H1 (cell line): ENCODE measurements around the gene LCA5L. TPM values are rescaled to one million over a fixed set of nuclear protein-coding genes. Genes with fewer than 3 reads are reported as not detected.

Experiments used
- CTCF ChIA-PET: fragments of 300-600 bp; sonication (Branson Sonifier 250); formaldehyde crosslinking; loops from one replicate; lab custom pipeline; 2021; ENCODE audit not compliant: partially characterized antibody; lab: Charles Lee
- POLR2A ChIA-PET: fragments of 300-600 bp; sonication (Branson Sonifier 250); formaldehyde crosslinking; loops from one replicate; lab custom pipeline; 2021; ENCODE audit warnings: inconsistent platforms; ENCODE audit not compliant: partially characterized antibody; lab: Charles Lee
- DNase-seq, 2 experiments: peaks; one replicate each; pipeline versions ENCODE4 v3.0.0 to v3.0.0-alpha.2; 2010 to 2022; ENCODE audit warnings: low spot score in 2 of 2, low read depth in 1 of 2, mixed read lengths in 1 of 2
- FAIRE-seq: peaks from 2 replicates; lab custom pipeline; 2011; peaks lifted over from hg19 to GRCh38; lab: Jason Lieb, UNC
- H2AFZ ChIP-seq: 2 replicates; pipeline ENCODE4 v1.8.1; 2012; ENCODE audit warnings: low read length, inconsistent platforms
- H2AK5ac ChIP-seq: 2 replicates; pipeline ENCODE4 v1.6.1; 2013; ENCODE audit warnings: low read depth, low read length
- H2BK120ac ChIP-seq: replicated peaks from 2 replicates; pipeline ENCODE3; 2013; ENCODE audit warnings: low read depth, low read length, inconsistent platforms
- H2BK12ac ChIP-seq: 2 replicates; pipeline ENCODE4 v1.6.1; 2013; ENCODE audit warnings: low read depth, low read length
- H2BK15ac ChIP-seq: 2 replicates; pipeline ENCODE4 v1.6.1; 2013; ENCODE audit warnings: low read length
- H2BK20ac ChIP-seq: 2 replicates; pipeline ENCODE4 v1.6.1; 2013; ENCODE audit warnings: low read length
- H2BK5ac ChIP-seq: 2 replicates; pipeline ENCODE4 v1.6.1; 2013; ENCODE audit warnings: low read depth, low read length
- H3K14ac ChIP-seq: 2 replicates; pipeline ENCODE4 v1.6.1; 2013; ENCODE audit warnings: inconsistent platforms; ENCODE audit not compliant: insufficient read length
- H3K18ac ChIP-seq: 2 replicates; pipeline ENCODE4 v1.6.1; 2013; ENCODE audit warnings: low read length; ENCODE audit errors: extremely low read depth
- H3K23ac ChIP-seq: 2 replicates; pipeline ENCODE4 v1.6.1; 2013; ENCODE audit warnings: inconsistent platforms; ENCODE audit not compliant: insufficient read length
- H3K23me2 ChIP-seq: 2 replicates; pipeline ENCODE4 v1.6.1; 2013; ENCODE audit warnings: low read depth, low read length
- H3K27ac ChIP-seq: 2 replicates; pipeline ENCODE4 v1.6.1; 2011; ENCODE audit warnings: low read depth, low read length, inconsistent platforms
- H3K27me3 ChIP-seq, 4 experiments: replicated peaks in 1 of 4; 1 replicate in 1 of 4; 2 replicates in 3 of 4; pipeline versions ENCODE4 v1.6.1 to v1.8.1; 2011 to 2013; ENCODE audit warnings: low read length in 3 of 4, mild to moderate bottlenecking in 3 of 4, inconsistent platforms in 2 of 4, mixed read lengths in 2 of 4, moderate library complexity in 1 of 4; ENCODE audit not compliant: control insufficient read depth in 3 of 4, insufficient read depth in 3 of 4; ENCODE audit errors: extremely low read depth in 1 of 4
- H3K36me3 ChIP-seq, 4 experiments: 2 replicates each; pipeline versions ENCODE4 v1.6.1 to v1.8.1; 2011 to 2013; ENCODE audit warnings: mild to moderate bottlenecking in 4 of 4, low read length in 3 of 4, moderate library complexity in 2 of 4, control low read depth in 1 of 4, inconsistent platforms in 1 of 4; ENCODE audit not compliant: insufficient read depth in 4 of 4, control insufficient read depth in 2 of 4
- H3K4ac ChIP-seq: replicated peaks from 2 replicates; pipeline ENCODE3; 2013; ENCODE audit warnings: low read length, low read depth, mixed read lengths, inconsistent platforms; ENCODE audit not compliant: insufficient read length
- H3K4me1 ChIP-seq, 4 experiments: replicated peaks in 1 of 4; 1 replicate in 1 of 4; 2 replicates in 3 of 4; pipeline versions ENCODE4 v1.6.1 to v1.8.1; 2011 to 2013; ENCODE audit warnings: low read length in 3 of 4, inconsistent platforms in 2 of 4, mixed read lengths in 1 of 4; ENCODE audit not compliant: insufficient read depth in 4 of 4, control insufficient read depth in 3 of 4
- H3K4me2 ChIP-seq, 2 experiments: 2 replicates each; pipeline versions ENCODE4 v1.6.1 to v1.8.1; 2011 to 2013; ENCODE audit warnings: low read depth in 2 of 2, low read length in 2 of 2, control low read depth in 1 of 2, inconsistent platforms in 1 of 2, mild to moderate bottlenecking in 1 of 2; ENCODE audit not compliant: insufficient read depth in 1 of 2
- H3K4me3 ChIP-seq, 4 experiments: fragments of 200-600, 300-600 bp in 1 of 4; sonication (generic), shearing (Covaris generic), sonication (Bioruptor Twin) in 1 of 4; 2 replicates each; pipeline versions ENCODE4 v1.5.1 to v1.8.1; 2011 to 2016; ENCODE audit warnings: low read length in 4 of 4, low read depth in 3 of 4, control low read depth in 2 of 4, inconsistent platforms in 2 of 4, mild to moderate bottlenecking in 2 of 4, mixed read lengths in 1 of 4, moderate library complexity in 1 of 4; ENCODE audit not compliant: insufficient read depth in 2 of 4; ENCODE audit errors: extremely low read depth in 1 of 4
- H3K56ac ChIP-seq: replicated peaks from 2 replicates; pipeline ENCODE3; 2013; ENCODE audit warnings: low read depth, mild to moderate bottlenecking, mixed read lengths, low read length, inconsistent platforms; ENCODE audit not compliant: insufficient read length
- H3K79me1 ChIP-seq: 2 replicates; pipeline ENCODE4 v1.6.1; 2013; ENCODE audit warnings: low read depth, low read length, control low read depth
- H3K79me2 ChIP-seq, 2 experiments: 2 replicates each; pipeline versions ENCODE4 v1.6.1 to v1.8.1; 2012 to 2013; ENCODE audit warnings: low read length in 2 of 2, mild to moderate bottlenecking in 2 of 2, inconsistent platforms in 1 of 2; ENCODE audit not compliant: insufficient read depth in 2 of 2, control insufficient read depth in 1 of 2
- H3K9ac ChIP-seq, 4 experiments: replicated peaks in 1 of 4; 1 replicate in 1 of 4; 2 replicates in 3 of 4; pipeline versions ENCODE4 v1.6.1 to v1.8.1; 2011 to 2013; ENCODE audit warnings: low read depth in 3 of 4, low read length in 3 of 4, control low read depth in 2 of 4, mild to moderate bottlenecking in 2 of 4, moderate library complexity in 2 of 4, inconsistent platforms in 1 of 4; ENCODE audit errors: extremely low read depth in 1 of 4
- H3K9me3 ChIP-seq, 2 experiments: 2 replicates each; pipeline versions ENCODE4 v1.6.1 to v1.8.1; 2012 to 2013; ENCODE audit warnings: mild to moderate bottlenecking in 2 of 2, moderate library complexity in 2 of 2, control low read depth in 1 of 2, inconsistent platforms in 1 of 2, low read depth in 1 of 2, low read length in 1 of 2, mixed read lengths in 1 of 2; ENCODE audit not compliant: insufficient read depth in 2 of 2
- H4K20me1 ChIP-seq, 2 experiments: replicated peaks in 1 of 2; 2 replicates each; pipeline versions ENCODE3 to v1.8.1; 2011 to 2013; ENCODE audit warnings: inconsistent platforms in 2 of 2, low read length in 2 of 2, mild to moderate bottlenecking in 1 of 2; ENCODE audit not compliant: insufficient read depth in 2 of 2, control insufficient read depth in 1 of 2
- H4K5ac ChIP-seq: 2 replicates; pipeline ENCODE4 v1.6.1; 2013; ENCODE audit warnings: low read length, low read depth, mixed read lengths, inconsistent platforms; ENCODE audit not compliant: insufficient read length
- H4K8ac ChIP-seq: 2 replicates; pipeline ENCODE4 v1.8.0; 2013; ENCODE audit warnings: mild to moderate bottlenecking, moderate library complexity, low read length, inconsistent platforms; ENCODE audit not compliant: insufficient read depth; ENCODE audit errors: extremely low read depth
- H4K91ac ChIP-seq: replicated peaks from 2 replicates; pipeline ENCODE3; 2013; ENCODE audit warnings: low read length, mixed read lengths, inconsistent platforms; ENCODE audit not compliant: insufficient read length
- ATF3 ChIP-seq: IDR thresholded peaks from 2 replicates; pipeline ENCODE4 v1.6.1; 2011; ENCODE audit warnings: low read depth, mild to moderate bottlenecking, low read length; ENCODE audit not compliant: insufficient read depth
- CBX8 ChIP-seq: fragments of 300-800, 300-1000 bp; sonication (generic); IDR thresholded peaks from 2 replicates; pipeline ENCODE4 v1.7.1; 2016; ENCODE audit warnings: low read depth, low read length, borderline replicate concordance
- KDM4A ChIP-seq: IDR thresholded peaks from one replicate; pipeline ENCODE4 v1.7.1; 2012; ENCODE audit warnings: low read depth, mild to moderate bottlenecking, moderate library complexity, low read length, inconsistent platforms; ENCODE audit not compliant: severe bottlenecking
- PHF8 ChIP-seq: fragments of 200-600 bp; sonication (generic); conservative IDR thresholded peaks from 2 replicates; pipeline ENCODE4 v1.7.1; 2012; ENCODE audit warnings: low read depth, mild to moderate bottlenecking, inconsistent platforms, low read length, moderate library complexity
- RNF2 ChIP-seq: fragments of 200-900, 300-1000 bp; sonication (generic); IDR thresholded peaks from 2 replicates; pipeline ENCODE4 v1.7.1; 2016; ENCODE audit warnings: borderline replicate concordance, low read depth, mild to moderate bottlenecking, antibody characterized with exemption, low read length; ENCODE audit not compliant: poor library complexity, severe bottlenecking; ENCODE audit errors: missing control alignments
- RXRA ChIP-seq: IDR thresholded peaks from 2 replicates; pipeline ENCODE4 v1.6.1; 2011; ENCODE audit warnings: low read depth, mild to moderate bottlenecking, low read length, moderate library complexity; ENCODE audit not compliant: insufficient read depth
- SIN3A ChIP-seq, 2 experiments: IDR thresholded peaks in 1 of 2; conservative IDR thresholded peaks in 1 of 2; 2 replicates each; pipeline ENCODE4 v1.6.1; 2011 to 2012; ENCODE audit warnings: low read length in 2 of 2, improper control_type of control experiment in 1 of 2, low read depth in 1 of 2, mild to moderate bottlenecking in 1 of 2
- SIRT6 ChIP-seq: IDR thresholded peaks from one replicate; pipeline ENCODE4 v1.7.1; 2012; ENCODE audit warnings: low read length, inconsistent platforms
- SIX5 ChIP-seq: IDR thresholded peaks from 2 replicates; pipeline ENCODE4 v1.6.1; 2011; ENCODE audit warnings: mild to moderate bottlenecking, low read depth, low read length
- SP2 ChIP-seq: IDR thresholded peaks from 2 replicates; pipeline ENCODE4 v1.6.1; 2012; ENCODE audit warnings: mild to moderate bottlenecking, low read length, inconsistent platforms
- SP4 ChIP-seq: IDR thresholded peaks from 2 replicates; pipeline ENCODE4 v1.6.1; 2012; ENCODE audit warnings: low read length, inconsistent platforms
- SRF ChIP-seq: IDR thresholded peaks from 2 replicates; pipeline ENCODE4 v1.6.1; 2011; ENCODE audit warnings: mild to moderate bottlenecking, low read depth, low read length, moderate library complexity
- TBP ChIP-seq: IDR thresholded peaks from 2 replicates; pipeline ENCODE4 v1.6.1; 2011; ENCODE audit warnings: low read depth, low read length, improper control_type of control experiment
- TCF12 ChIP-seq: IDR thresholded peaks from 2 replicates; pipeline ENCODE4 v1.6.1; 2011; ENCODE audit warnings: low read depth, mild to moderate bottlenecking, low read length
- WGBS, 2 experiments: shearing (Covaris generic) in 1 of 2; methylation state at CpG; one replicate each; pipeline versions ENCODE4 v1.1.6 to v1.1.7; 2013 to 2015; ENCODE audit warnings: low lambda C conversion rate in 2 of 2, mixed read lengths in 2 of 2, inconsistent platforms in 1 of 2, low coverage in 1 of 2, missing lambda C conversion rate in 1 of 2; ENCODE audit not compliant: insufficient replicate concordance in 2 of 2, insufficient coverage in 1 of 2, insufficient read length in 1 of 2; ENCODE audit errors: extremely low coverage in 1 of 2, missing lambda C conversion rate in 1 of 2; 5-methylcytosine and 5-hydroxymethylcytosine counted together
- polyA plus RNA-seq, 7 experiments: library from polyadenylated mRNA; depleted of rRNA in 3 of 7; stranded (reverse) in 5 of 7; unstranded in 2 of 7; fragments of >200 nt in 5 of 7; fragments of 200-250 nt in 2 of 7; gene quantifications; 1 replicate in 5 of 7; 2 replicates in 1 of 7; 4 replicates in 1 of 7; pipeline versions ENCODE4 v1.2.1 to v1.2.3, GENCODE V29; 2011 to 2013; ENCODE audit warnings: missing spikeins in 2 of 7, mixed read lengths in 2 of 7
- total RNA-seq: library from RNA; stranded (reverse); fragmentation: NEBNext Ultra II Directional; extraction: Animal tissue kit (Norgen Biotek cat#: 25700); gene quantifications from 2 replicates; pipeline ENCODE4 v1.2.1, GENCODE V29; 2021

LCA5L gene
- total and polyA plus RNA-seq, 2 of the 8 experiments (the other 6 are each of a cell fraction or from before 2014, with no cell fraction given), result 0.11 to 0.84 TPM

- H3K4me2 ChIP-seq, result no peak overlapping the region
- DNase-seq, result no peak
- no peak overlapping the region for H3K27ac ChIP-seq
- H2BK20ac ChIP-seq, result no peak overlapping the region
- no peaks in the 10 kb centered on the region for H3K9me3 ChIP-seq
- H3K4ac ChIP-seq, result no peak overlapping the region
- H2BK5ac ChIP-seq, result no peak overlapping the region
- no peaks in the 10 kb centered on the region for H3K79me1 ChIP-seq
- no peak overlapping the region for H4K8ac ChIP-seq
- no peaks in the 10 kb centered on the region for H3K4me1 ChIP-seq
- H3K4me3 ChIP-seq, result no peak overlapping the region
- H3K18ac ChIP-seq, result no peak overlapping the region
- no peak overlapping the region for H3K56ac ChIP-seq
- ChIA-PET CTCF (interaction anchor here (1.0 to 2.0 kb wide), 3 partner anchors 11 to 20 kb away, joined by 3 to 5 read pairs (median 5); no protein-coding TSS in a partner anchor), POLR2A (interaction anchor here (0.7 to 1.1 kb wide), 3 partner anchors 8 to 113 kb away, joined by 3 to 6 read pairs (median 3); partner anchors contain the start of gene LCA5L)
- no peak overlapping the region for H2AK5ac ChIP-seq
- H2BK15ac ChIP-seq, result no peak overlapping the region
- no peak overlapping the region for H3K23ac ChIP-seq
- WGBS, 2 experiments, result 94% methylated on average over 3 of the region's 3 CpGs; no CpG with 5 or more reads in 1 of the 2 experiments
- no peaks in the 10 kb centered on the region for H4K20me1 ChIP-seq
- no peak overlapping the region for H4K5ac ChIP-seq
- H3K14ac ChIP-seq, result no peak overlapping the region
- no peaks in the 10 kb centered on the region; the same call in 1 of the 2 replicates for H3K23me2 ChIP-seq
- no peak overlapping the region for H4K91ac ChIP-seq
- no peaks in the 10 kb centered on the region for H3K27me3 ChIP-seq
- no peaks in the 10 kb centered on the region for H3K36me3 ChIP-seq
- no peak overlapping the region for H2BK120ac ChIP-seq
- no peaks in the 10 kb centered on the region for H3K79me2 ChIP-seq
- 0 out of 2 replicates have a peak overlapping the region, but pooled peaks have one; percentile 33 for H2AFZ ChIP-seq
- no peak for FAIRE-seq
- H2BK12ac ChIP-seq, result no peak overlapping the region
- no peak overlapping the region for H3K9ac ChIP-seq
- no peak for TF ChIP-seq TBP
- no peak for TF ChIP-seq SIX5
- TF ChIP-seq SIN3A (conservative IDR thresholded peaks at IDR 0.05 in 1 of 2, IDR thresholded peaks at IDR 0.05 in 1 of 2; ENCODE audit: low read depth in 1 of 2, low read length in 2 of 2), result no peak
- no peak for TF ChIP-seq KDM4A
- TF ChIP-seq PHF8, result no peak
- no peak for TF ChIP-seq RNF2
- TF ChIP-seq SRF, result no peak
- no peak for TF ChIP-seq SP2
- no peak for TF ChIP-seq TCF12
- TF ChIP-seq CBX8, result no peak
- no peak for TF ChIP-seq SIRT6
- TF ChIP-seq ATF3, result no peak
- TF ChIP-seq RXRA, result no peak
- no peak for TF ChIP-seq SP4
Measured at GRCh38 chr21:39461419-39461818, 15.8 kb upstream of the LCA5L start.
